RCC 7860 (cell line): ENCODE results near the gene CD81.

Source experiments
- DNase-seq: peaks from one replicate; pipeline ENCODE4 v3.0.0-alpha.2; 2015; ENCODE audit warnings: low spot score
- FAIRE-seq: peaks from 2 replicates; lab custom pipeline; 2012; peaks lifted over from hg19 to GRCh38; lab: Jason Lieb, UNC

CD81 gene

DNA sequence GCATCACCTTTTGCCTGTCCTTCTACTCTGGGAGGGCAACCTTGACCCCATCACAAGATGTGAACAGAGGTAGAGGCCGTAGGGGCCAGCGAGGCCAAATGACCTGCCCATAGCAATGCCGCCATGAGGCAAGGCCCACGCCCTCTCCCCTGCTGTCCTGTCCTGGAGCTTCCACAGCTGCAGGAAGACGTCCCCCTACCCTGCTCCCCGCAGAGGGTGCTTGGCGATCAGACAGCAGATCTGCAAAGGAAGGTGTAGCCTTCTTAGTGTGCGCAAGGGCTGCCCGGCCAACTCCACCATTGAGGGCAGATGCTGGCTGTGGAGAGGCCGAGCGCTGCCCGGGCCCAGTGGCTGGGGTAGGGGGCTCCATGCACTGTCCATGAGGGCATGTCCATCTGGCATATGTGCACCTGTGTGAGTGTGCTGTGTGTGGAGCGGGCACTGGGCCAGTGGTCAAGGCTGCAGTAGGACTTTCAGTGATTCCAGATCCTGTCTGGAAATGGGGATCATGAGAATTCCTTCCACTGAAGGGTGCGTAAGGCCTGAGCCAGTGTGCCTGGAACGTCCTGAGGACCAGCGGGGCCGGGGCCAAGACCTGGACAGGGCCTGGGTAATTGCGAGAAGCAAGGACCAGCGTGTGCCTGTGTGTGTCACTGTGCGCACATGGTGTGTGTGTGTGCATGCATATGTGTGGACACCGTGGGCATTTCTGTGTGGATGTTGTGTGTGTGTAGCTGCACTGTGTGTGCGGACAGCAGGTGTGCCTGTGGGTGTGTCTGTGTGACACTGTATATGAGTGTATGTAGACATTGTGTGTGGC lies 56.2 kb downstream of the CD81 start:
- no peak for FAIRE-seq
- DNase-seq, result no peak

- FAIRE-seq (no peak), DNase-seq (no peak)
Observed at GRCh38 chr11:2434008-2434407, 56.9 kb downstream of the CD81 start.

GRCh38 chr11:2434506-2435255 lies 57.6 kb downstream of the CD81 start:
- FAIRE-seq, result no peak
- no peak for DNase-seq

DNA sequence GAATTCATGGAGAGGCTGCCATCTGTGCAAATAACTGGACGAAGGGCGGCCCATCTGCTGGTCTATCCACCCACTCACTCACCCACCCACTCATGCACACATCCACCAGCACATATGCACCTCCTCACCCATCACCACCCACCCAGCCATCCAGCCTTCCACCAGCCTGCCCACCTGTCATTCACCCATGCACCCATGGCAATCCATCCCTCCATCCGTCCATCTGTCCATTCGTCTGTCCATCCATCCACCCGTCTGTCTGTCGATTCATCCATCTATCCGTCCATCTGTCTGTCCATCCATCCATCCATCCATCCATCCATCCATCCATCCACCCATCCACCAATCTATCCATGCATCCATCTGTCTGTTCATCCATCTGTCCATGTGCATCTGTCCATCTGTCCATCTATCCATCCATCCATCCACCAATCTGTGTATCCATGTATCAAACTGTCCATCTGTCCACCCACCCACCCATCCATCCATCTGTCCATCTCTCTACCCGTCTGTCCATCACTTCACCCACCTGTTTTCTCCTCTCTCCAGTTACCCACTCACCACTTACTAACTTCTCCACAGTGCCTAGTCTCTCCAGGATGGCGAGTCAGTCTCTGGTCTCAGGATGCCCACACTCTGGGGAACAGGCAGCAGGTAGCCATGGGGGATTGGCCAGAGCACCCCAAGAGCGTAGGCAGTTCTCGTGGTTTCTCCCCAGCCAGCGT lies 58.3 kb downstream of the CD81 start:
- FAIRE-seq (no peak), DNase-seq (no peak)

DNA sequence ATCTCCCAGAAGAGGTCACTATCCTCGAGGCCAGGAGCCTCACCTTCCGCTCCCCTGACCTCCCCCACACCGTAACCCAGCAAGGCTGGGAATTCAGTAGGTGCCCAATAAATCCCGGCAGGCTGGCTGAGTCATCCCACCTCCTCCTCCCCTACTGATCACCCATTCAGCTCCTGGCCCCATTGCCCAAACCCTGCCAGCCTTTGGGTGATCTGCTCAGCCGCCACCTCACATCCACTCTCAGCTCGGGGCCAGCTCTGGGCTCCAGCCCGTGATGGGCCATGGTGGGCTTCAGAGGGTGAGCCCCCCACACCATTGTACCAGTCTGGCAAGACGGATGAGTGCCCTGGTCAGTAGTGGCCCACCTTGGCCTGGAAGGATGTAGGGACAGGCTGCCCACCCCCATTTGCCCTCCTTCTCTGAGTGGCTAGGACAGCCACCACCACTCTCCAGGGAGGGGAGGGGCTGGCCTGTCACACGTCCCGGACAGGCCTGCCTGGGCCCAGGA lies 59.0 kb downstream of the CD81 start:
- FAIRE-seq (no peak), DNase-seq (no peak)

- DNase-seq, result no peak
- no peak for FAIRE-seq
Observed at GRCh38 chr11:2436521-2437031, 59.5 kb downstream of the CD81 start.

- DNase-seq (no peak), FAIRE-seq (no peak)
Observed at GRCh38 chr11:2437516-2437915, 60.4 kb downstream of the CD81 start.

DNA sequence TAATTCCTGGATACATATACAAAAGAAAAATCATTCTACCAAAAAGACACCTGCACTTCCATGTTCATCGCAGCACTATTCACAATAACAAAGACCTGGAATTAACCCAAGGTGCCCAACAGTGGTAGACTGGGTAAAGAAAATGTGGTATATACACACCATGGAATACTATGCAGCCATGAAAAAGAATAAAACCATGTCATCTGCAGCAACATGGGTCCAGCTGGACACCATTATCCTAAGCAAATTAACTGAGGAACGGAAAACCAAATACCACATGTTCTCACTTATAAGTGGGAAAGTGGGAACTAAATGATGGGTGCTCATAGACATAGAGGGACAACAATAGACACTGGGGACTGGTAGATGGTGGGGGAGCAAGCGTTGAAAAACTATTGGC lies 62.7 kb downstream of the CD81 start:
- no peak for FAIRE-seq
- no peak for DNase-seq

DNA sequence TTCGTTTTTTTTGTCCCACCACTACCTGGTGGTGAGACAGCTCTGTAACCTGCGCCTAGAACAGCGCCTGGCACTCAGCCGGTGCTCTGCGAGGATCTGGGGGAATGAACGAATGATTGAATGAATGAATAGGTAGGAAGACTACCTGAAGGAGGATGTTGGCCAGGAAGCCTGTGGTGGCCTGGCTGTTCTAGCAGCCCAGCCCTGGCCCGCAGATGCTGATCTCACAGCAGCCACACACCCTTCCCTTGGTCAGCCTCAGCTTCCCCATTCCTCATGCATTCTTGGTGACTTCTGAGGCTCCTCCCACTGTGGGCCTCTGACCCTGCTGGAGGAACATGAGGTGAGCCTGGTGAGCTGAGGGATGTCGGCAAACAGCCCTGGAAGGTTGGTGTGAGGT lies 63.5 kb downstream of the CD81 start:
- no peak for FAIRE-seq
- DNase-seq, result no peak

DNA sequence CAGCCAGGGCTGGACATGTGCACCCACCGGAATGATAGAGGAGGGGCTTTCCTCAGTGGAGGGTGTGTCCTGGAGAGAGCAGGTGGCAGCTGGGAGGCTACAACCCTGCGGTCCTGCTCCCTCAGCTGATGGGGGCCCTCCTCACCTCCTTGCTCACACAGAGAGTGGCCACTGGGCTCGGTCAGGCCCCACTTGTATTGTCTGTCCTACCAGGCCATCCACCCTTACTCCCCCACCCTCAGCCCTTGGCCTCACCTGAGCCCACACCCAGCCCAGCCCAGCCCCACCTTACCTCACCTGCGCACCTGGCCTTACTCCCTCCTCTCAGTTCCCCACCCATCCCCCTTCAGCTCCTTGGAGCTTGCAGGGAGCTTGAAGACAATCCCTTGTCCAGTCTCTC lies 64.1 kb downstream of the CD81 start:
- FAIRE-seq, result no peak
- no peak for DNase-seq

GRCh38 chr11:2442589-2442988 lies 65.5 kb downstream of the CD81 start:
- FAIRE-seq, result no peak
- DNase-seq, result no peak

DNA sequence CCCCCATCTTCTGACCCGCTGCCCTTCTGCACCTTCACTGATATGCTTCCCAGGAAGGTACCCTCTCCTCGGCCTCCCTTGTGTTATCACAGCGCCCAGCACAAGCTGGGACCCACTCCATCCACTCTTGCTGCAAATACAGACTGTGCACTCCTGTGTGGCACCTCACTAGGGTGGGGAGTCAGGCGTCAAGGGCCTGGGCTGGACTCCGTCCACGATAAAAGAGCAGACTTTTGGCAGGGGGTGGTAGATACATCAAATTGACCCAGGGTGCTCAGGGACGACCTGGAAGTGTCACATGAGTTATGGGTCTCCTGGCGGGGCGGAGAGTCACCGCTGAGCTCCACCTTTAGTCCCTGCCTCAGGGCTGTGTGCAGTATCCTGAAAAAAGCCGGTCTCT lies 66.3 kb downstream of the CD81 start:
- DNase-seq (no peak), FAIRE-seq (no peak)

DNA sequence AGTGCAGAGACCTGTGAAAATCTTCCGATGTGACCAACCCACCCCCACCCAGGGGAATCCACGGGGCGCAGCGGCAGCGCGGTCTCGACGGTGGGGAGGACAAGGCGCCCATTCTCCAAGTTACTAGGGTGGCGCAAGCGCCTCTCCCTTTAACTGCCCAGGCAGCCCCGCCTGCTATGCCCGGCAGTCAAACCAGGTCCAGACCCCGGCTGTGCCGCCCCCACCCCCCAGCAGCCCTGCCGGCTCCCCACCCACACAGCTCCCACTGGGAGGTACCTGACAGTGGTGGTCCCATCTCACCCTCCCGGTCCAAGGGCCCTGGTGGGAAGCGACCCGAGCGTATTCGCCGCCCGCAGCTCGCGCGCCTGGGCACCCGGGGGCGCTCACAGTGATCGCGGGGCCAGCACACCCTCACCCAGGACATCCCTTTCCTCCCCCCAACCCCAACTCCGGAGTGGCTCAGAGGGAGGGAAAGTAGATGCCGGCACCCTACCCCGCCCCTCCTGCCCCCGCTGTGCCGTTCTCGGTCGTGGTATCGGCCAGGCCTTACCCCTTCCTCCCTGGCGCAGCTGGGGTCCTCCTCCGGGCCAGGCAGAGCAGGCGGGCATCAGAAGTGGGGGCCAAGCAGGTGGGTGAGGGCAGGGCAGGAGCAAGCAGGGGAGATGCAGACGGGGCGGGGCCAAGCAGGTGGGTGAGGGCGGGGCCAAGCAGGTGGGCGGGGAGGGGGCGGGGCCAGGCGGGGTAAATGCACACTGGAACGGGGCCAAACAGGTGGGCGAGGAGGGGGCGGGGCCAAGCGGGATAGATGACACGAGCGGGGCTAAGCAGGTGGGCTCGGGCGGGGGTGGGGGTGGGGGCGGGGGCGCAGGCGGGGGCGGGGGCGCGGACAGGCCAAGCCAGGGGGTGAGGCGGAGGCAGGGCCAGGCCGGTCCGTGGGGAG lies 67.0 kb downstream of the CD81 start, which contains the start of gene TRPM5:
TSS of gene TRPM5 (minus strand) at position 634 of the 940 bp plus-strand sequence. CDS start 21,478 bp downstream, outside the sequence.
- FAIRE-seq (no peak), DNase-seq (no peak)

GRCh38 chr11:2444821-2445745 lies 68.0 kb downstream of the CD81 start, which contains the start of gene KCNQ1:
Gene KCNQ1, plus strand, starts transcription at chr11:2445008. Its CDS starts 91 bp downstream, at chr11:2445099.
- DNase-seq (no peak), FAIRE-seq (no peak)

GRCh38 chr11:2445746-2446551 lies 68.8 kb downstream of the CD81 start:
- FAIRE-seq, result no peak

DNA sequence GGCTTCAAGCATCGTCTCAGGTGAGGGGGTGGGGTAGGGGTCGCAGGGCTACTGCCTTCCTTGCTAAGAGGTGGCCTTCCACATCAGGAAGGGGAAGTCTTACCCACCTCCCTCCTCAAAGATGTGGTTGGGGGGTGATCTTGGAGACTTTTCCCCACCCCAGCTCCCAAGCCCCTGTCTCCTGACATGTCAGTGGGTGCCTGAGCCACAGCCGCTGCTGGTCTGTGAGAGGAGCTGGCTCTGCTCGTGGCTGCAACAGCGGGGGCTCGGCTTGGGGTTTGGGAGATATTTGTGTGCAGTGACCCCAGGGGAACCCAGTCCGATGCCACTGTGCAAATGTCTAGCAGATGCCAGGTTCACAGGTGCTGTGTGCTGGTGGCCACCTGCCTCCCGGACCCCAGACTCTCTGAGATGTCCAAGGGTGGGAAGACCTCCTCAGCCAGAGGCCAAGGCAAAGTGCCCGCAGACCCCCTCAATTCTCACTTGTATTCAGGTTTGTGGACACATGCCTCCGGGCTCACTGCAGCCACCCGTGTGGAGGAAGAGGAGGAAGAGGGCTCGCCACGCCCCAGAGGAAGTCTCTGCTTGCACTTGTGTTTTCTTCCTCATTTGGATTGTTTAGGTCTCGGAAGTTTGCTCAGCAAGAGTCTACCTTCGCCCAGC lies 69.6 kb downstream of the CD81 start:
- FAIRE-seq (no peak), DNase-seq (no peak)

More at GRCh38 chr11:2445746-2446551, 68.8 kb downstream of the CD81 start:
- DNase-seq, result no peak
